Measurements from ENCODE around the gene SLC25A47.
"Not testable (repeated sequence)": the region's sequence is repeated elsewhere in the genome, so short reads cannot be mapped to it uniquely, and the experiment has no call there.

The SLC25A47 gene

DNA sequence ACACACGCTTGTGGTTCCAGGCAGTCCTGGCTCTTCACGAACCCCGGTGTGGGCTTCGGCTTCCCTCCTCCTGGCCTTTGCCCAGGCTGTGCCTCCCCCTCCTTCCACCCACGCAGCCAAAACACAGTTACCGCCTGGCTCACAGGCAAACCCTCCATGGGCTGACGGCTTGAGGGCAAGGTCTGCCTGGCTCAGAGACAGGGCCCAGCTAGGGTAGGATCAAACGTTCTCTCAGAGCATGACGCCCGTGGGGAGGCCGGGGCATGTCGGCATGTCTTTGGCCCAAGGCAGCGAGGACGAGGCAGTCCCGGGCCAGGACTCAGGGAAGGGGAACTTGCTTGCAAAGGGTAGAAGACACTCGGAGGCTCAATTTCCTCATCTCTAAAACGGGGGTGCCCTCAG lies 2.1 kb downstream of the SLC25A47 start:
- no peak for DNase-seq (ENCODE audit: low read depth, low spot score)

DNA sequence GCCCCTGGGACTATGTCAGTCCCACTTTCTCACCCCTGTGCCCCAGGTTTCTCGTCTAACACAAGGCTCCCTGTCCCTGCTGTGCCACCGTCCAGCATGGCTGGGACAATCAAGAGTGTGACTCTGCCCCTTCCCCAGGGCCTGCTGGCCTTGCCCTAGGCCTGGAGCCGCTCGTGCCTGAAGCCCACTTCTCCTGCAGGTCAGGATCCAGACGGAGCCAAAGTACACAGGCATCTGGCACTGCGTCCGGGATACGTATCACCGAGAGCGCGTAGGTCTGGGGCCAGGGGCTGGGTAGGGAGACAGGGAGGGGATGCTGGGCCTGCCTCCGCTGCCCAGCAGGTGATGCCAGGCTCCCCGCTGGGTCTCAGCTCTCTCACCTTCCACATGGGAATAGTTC lies 2.8 kb downstream of the SLC25A47 start:
- DNase-seq (ENCODE audit: low read depth, low spot score), result no peak

DNA sequence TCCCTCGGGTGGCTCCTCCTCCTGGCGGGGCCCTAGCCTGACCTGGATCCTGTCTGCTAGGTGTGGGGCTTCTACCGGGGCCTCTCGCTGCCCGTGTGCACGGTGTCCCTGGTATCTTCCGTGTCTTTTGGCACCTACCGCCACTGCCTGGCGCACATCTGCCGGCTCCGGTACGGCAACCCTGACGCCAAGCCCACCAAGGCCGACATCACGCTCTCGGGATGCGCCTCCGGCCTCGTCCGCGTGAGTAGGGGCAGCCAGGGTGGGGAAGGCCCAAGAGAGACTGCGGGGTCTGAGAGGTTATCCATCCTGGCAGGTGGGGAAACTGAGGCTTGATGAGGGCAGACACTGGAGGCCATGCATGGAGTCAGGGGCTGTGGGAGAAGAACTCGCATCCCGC lies 4.0 kb downstream of the SLC25A47 start:
- DNase-seq (ENCODE audit: low read depth, low spot score), result no peak

DNA sequence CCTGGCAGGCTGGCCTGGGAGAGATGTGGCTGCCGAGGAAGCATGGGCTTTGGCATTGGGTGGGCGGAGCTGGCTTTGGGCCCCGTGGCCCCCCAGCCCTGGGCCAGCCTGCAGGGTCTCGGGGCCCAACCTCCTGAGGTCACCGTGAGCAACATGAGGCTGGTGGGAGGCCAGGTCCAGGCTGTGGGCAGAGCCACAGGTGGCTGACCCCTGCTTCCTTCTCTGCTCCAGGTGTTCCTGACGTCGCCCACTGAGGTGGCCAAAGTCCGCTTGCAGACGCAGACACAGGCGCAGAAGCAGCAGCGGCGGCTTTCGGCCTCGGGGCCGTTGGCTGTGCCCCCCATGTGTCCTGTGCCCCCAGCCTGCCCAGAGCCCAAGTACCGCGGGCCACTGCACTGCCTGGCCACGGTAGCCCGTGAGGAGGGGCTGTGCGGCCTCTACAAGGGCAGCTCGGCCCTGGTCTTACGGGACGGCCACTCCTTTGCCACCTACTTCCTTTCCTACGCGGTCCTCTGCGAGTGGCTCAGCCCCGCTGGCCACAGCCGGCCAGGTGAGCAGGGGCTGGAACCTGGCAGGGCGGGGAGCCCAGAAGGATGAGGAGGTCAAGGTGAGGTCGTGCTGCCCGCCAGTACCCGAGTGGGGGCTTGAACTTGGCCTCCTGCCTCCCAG lies 5.5 kb downstream of the SLC25A47 start:
- DNase-seq (ENCODE audit: low read depth, low spot score), result no peak

DNA sequence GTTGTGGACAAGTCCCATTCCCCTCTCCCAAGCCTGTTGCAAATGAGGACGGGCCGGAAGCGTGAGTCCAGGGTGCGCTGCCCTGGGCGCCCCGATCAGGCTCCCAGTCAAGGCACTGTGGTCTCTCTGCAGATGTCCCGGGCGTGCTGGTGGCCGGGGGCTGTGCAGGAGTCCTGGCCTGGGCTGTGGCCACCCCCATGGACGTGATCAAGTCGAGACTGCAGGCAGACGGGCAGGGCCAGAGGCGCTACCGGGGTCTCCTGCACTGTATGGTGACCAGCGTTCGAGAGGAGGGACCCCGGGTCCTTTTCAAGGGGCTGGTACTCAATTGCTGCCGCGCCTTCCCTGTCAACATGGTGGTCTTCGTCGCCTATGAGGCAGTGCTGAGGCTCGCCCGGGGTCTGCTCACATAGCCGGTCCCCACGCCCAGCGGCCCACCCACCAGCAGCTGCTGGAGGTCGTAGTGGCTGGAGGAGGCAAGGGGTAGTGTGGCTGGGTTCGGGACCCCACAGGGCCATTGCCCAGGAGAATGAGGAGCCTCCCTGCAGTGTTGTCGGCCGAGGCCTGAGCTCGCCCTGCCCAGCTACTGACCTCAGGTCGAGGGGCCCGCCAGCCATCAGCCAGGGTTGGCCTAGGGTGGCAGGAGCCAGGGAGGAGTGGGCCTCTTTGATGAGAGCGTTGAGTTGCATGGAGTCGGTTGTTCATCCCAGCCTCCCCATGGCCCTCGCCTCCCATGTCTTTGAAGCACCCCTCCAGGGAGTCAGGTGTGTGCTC lies 6.3 kb downstream of the SLC25A47 start:
- no peak for DNase-seq (ENCODE audit: low read depth, low spot score)

DNA sequence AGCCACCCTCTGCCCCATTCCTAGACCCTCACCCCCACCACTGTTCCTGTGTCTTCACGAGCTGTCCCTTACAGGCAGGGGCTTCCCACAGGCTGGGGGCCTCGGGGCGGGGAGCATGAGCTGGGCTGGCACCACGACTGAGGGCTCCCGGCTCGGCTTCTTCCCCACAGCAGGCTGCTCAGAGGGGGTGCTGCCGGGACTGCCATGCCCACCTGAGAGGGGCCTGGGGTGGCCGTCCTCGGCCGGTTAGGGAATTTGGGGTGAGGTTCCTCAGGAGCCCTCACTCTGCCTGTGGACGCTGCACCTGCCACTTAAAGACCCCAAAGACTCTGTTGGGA lies 6.8 kb downstream of the SLC25A47 start:
- DNase-seq (ENCODE audit: low read depth, low spot score), result no peak

DNA sequence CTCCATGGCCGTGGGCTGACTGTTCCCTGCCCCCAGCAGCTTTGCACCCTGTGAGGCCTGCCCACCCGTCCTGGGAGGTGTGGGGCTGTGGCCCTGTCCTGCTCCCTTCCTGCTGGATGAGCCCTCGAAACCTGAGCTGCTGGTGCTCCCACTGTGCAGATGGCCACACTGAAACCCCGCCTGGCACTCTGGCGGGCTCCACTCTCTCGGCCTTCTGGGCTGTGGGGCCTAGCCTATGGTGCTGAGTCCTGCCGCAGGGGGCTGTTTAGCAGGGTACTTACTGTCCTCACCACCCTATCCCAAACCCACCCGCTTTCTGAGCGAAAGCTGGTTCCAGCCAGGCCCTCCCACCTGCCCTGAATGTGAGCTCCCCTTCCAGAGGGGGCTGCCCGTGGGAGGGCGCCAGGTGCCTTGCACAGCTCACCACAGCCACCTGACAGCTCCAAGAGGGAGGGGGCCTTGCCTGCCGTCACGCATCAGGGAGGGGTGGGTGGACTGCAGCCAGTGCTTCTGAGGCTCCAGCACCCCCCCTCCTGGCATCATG lies 7.3 kb downstream of the SLC25A47 start:
- DNase-seq (ENCODE audit: low read depth, low spot score), result no peak

DNA sequence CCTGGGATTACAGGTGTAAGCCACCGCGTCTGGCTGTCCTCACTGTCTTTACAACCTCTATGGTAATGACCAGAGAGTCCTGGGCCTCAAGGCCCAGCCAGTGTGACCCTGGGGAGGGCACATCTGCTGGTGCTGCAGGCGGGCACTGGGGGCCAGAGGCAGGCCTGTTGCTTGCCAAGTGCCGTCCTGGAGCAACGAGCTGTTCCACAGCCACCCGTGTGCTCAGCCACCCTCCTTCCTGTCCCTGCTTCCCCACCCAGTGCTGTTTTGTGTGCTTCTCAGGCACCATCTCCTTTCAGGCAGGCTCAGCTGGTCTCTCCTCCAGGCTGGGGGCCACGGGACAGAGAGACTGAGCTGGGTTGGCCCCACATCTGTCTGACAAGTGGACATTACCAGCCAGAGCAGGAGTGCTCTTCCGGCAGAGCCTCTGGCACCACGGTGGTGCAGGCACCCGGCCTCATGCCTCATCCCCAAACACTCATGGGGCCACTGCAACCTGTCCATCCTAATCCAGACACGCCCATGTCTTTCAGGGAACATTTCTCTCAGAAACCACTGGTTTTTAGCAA lies 9.0 kb downstream of the SLC25A47 start:
- DNase-seq (ENCODE audit: low read depth, low spot score), result no peak

DNA sequence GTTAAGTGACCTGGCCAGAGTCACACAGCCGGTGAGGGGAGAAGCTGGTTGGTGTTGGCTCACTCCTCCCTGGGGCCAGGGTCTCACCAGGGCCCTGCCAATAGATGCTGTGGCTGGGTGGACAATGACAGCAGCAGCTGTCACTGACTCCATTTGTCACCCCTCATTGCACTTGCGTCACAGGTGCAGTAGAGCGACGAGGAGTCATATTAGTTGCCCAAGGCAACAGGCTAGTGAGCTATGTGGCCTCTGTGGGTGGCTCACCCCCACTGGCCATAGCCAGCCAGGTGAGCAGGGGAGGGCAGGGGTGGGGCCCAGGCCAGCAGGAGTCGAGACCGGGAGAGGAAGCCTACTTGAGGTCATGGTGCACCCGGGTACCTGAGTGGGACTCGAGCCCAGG lies 9.7 kb downstream of the SLC25A47 start:
- no peak for DNase-seq (ENCODE audit: low read depth, low spot score)

DNA sequence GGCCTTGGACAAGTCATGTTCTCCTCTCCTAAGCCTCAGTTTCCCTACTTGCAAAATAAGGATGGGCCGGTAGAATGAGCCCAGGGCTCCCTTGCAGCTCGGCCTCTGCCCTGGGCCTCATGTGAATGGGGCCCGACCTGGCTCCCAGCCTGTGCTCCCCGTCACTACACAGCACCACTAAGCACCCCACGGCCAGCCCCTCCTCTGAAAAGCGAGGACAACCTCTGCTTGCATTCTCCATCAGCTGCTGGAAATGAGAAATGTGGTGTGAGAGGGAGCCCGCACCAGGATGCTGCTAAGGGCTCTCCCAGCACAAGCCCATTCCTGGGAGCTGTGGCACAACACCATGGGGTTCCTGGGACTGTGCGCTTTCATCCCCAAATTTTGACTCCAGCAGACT lies 10.2 kb downstream of the SLC25A47 start:
- no peak for DNase-seq (ENCODE audit: low read depth, low spot score)

DNA sequence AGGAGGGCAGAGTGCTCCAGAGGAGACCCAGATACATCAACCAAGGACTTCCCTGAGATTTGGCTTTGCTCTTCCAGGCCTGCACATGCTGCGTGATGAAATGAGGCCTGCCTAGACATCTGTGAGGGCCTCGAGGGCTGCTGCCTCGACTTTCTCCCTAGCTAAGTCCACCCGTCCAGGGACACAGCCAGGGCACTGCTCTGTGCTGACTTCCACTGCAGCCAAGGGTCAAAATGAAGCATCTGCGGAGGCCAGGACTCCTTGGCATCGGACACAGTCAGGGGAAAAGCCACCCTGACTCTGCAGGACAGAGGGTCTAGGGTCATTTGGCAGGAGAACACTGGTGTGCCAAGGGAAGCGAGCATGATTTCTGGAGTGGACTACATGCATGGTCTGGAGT lies 10.7 kb downstream of the SLC25A47 start:
- DNase-seq (ENCODE audit: low read depth, low spot score), result no peak

DNA sequence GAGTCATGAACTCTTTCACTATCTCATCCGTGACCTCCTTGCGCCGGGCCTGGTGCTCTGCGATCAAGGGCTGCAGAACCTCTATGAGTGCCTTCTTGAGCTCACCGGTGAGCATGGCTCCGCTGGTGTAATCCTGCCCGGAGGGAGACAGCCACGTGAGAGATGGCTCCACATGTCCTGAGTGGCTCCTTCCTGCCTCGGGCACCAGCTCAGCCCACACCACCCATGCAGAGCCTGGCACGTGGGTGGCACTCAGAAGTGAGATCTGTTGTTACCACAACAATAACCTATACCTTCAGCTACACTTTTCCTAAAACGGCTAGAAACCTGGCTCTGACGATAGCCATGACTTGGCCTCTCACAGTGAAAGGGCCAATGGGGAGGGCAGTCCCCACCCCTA lies 11.8 kb downstream of the SLC25A47 start:
- no peak for DNase-seq (ENCODE audit: low read depth, low spot score)

DNA sequence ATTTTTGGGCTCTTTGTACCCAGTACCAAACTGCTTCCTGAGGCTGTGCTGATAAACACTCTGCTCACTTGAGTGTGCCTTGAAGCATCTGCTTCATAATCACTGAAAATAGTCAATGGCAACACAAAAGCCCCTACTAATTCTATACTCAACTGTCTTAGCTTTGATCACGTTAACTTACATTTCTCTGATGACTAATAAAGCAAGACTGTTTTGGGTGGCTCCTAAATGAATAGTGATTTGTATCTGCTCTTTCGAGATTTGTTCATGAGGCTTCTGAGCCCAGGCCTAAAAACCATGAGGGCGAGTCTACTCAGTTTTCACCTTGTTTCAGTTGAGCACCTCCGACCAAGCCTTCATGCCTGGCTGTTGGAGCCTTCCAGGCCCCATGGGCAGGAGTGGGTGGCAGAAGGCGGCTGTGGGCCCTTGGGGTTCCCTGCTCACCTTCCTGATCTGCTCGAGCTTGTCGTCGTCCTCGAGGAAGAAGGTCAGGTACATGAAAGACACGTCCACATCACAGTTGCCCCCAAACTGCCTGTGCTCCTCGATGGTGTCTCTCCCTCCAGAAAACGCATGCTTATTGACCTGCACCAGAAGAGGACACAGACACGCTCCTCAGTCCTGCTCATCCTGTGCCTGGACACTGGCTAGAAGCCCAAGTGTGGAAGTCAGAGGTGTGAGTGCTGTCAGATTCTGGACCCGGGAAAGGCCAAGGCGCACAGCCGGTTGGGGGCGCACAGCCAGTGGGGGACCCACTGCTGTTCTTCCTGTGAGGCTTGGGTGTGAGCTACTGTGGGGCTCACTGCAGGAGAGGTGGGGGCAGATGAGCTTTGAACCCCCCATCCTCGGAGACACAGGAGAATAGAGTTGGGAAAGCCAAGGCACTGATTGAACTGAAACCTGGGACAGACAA lies 13.7 kb downstream of the SLC25A47 start:
- no peak for DNase-seq (ENCODE audit: low read depth, low spot score)

DNA sequence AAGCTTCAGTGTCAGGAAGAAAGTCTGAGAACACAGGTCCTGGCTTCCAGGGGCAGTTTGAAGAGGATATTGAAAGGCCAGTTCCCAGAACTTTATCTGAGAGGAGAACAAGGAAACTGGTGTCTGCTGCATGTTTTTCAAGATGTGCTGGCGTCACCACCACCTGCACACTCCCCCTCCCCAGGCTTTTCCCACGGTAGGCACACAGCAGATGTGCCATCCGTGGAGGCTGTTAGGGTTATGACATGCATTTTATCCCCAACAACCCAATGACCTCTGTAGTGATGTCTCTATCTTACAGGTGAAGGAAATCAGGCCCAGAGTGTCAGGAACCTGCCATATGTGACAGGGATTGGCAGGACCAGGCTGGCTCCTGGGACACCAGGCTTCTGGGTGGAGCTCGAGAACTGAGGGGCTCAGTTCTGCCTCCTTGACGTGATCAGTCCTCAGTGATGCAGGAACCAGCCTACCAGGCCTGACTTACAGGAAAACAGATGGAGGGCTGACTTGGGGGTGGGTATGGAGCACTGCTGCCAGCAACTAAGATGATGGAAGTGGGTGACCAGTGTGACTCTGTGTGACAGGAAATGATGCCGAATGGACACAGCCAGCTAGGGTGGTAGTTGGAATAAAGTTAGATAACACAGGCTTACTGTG lies 16.8 kb downstream of the SLC25A47 start:
- DNase-seq (ENCODE audit: low read depth, low spot score), result no peak

DNA sequence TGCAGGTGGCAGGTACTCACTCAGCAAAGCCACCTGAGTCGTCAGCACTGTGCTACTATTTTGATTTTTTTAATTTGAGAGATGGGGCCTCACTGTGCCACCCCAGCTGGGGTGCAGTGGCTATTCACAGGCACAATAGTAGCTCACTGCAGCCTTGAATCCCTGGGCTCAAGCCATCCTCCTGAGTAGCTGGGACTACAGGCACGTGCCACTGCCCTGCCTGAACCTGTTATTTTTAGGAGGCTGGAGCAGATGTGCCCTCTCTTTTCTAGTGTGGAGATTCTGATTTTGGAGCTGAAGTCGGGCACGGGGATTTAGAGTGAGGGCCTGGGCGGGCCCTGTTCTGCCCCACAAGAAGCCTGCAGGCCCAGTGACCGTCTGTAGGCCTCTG lies 17.3 kb downstream of the SLC25A47 start:
- no peak for DNase-seq (ENCODE audit: low read depth, low spot score)

DNA sequence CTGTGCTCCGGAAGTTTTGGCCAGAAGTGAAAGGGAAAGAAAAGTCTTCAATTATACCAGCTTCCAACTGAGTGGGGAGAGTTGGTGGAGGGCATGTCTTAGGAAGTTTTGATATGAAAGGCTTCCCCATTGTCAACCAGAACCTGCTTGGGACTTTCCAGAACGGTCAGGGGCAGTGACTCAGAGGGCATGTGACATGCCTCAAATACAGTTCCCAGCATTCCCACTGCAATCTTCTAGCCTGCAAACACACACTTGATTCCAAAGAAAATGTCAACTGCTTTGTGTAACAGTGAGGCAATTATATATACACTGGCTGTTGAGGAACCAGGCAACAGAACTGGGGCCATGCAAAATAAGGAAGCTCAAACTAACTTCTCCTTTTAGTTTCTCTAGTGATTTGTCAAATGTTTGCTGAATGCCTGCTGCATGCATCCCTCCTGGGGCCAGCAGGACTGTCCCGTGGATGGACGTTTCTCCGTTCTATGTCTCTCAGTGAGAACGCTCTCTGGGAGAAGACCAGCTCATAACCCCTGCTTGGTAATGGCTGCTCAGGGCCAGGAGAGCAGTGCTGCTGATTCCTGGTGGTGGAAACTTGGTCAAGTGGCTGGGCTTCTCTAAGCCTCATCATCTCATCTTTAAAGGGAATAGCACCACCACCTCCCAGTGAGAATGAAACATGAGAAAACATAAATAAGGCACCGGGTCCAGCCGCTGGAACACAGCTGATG lies 18.3 kb downstream of the SLC25A47 start:
- no peak for DNase-seq (ENCODE audit: low read depth, low spot score)

DNA sequence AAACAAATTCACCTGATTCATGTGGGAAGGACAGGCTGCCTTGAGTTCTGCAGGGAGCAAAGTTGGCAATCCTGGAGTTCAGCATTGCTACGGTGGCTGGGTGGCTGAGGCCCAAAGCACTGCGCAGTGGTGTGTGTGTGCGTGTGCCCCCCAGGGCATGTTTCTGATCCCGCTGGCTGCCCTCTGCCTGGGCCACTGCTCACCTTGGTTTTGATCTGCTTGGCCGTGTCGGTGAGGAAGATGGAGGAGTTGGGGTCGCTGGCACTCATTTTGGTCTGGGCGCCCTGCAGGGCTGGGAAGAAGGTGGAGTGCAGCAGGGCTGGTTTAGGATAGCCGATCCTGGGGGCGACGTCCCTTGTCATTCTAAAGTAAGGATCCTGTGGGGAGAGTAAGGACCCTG lies 19.1 kb downstream of the SLC25A47 start:
- DNase-seq (ENCODE audit: low read depth, low spot score), result no peak

DNA sequence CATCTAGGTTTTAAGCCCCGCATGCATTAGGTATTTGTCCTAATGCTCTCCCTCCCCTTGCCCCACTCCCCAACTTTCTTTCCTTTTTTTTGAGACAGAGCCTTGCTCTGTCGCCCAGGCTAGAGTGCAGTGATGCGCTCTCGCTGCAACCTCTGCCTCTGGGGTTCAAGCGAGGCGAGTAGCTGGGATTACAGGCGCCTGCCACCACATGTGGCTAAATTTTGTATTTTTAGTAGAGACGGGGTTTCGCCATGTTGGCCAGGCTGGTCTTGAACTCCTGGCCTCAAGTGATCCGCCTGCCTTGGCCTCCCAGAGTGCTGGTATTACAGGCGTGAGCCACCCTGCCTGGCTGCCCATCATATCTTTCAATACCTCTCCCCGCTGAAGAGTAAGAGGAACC lies 19.7 kb downstream of the SLC25A47 start:
- not testable (repeated sequence) for DNase-seq (ENCODE audit: low read depth, low spot score)

DNA sequence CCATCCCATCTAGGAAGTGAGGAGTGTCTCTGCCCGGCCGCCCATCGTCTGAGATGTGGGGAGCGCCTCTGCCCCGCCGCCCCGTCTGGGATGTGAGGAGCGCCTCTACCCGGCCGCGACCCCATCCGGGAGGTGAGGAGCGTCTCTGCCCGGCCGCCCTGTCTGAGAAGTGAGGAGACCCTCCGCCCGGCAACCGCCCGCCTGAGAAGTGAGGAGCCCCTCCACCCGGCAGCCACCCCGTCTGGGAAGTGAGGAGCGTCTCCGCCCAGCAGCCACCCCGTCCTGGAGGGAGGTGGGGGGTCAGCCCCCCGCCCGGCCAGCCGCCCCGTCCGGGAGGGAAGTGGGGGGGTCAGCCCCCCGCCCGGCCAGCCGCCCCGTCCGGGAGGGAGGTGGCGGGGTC lies 21.5 kb downstream of the SLC25A47 start:
- DNase-seq (ENCODE audit: low read depth, low spot score), result not testable (repeated sequence)

DNA sequence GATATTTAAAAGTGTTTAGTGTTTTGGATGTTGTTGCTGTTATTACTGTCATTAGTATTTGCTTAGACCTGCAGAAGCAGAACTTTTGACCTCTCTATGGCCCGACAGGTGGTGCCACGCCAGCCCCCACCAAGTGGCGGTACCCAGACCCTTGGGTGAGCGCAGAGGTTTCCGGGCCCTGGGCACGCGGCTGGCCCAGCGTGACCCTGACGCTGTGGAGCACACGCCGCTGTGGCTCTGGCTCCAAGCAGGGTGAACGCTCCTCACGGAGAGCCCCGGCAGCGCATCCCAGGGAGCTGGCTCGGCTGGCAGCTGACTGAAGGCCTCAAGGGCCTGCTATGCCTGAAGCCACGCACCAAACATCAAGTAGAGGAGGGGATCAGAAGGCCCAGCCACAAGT lies 22.6 kb downstream of the SLC25A47 start:
- DNase-seq (ENCODE audit: low read depth, low spot score), result no peak
